Neural crest cell (in vitro differentiated cells): ENCODE data around the gene SCML2. TPM values are rescaled to one million over a fixed set of nuclear protein-coding genes. Genes with fewer than 3 reads are reported as not detected.
A peak's percentile ranks its signal among the peaks of the same experiment; 100 is the strongest.

Source experiments
- DNase-seq: peaks from one replicate; pipeline ENCODE4 v3.0.0; 2021; ENCODE audit warnings: low read depth, mixed read lengths, low spot score
- H3K27ac Mint-ChIP-seq: one replicate; pipeline ENCODE4 v1.8.0; 2021; ENCODE audit warnings: mild to moderate bottlenecking, mixed read lengths; ENCODE audit not compliant: unreplicated experiment
- H3K27me3 Mint-ChIP-seq: 2 replicates; pipeline ENCODE4 v1.8.0; 2021; ENCODE audit warnings: low read depth, mild to moderate bottlenecking, mixed read lengths
- H3K36me3 Mint-ChIP-seq: 2 replicates; pipeline ENCODE4 v1.8.0; 2021; ENCODE audit warnings: low read depth, mild to moderate bottlenecking, mixed read lengths
- H3K4me1 Mint-ChIP-seq: 2 replicates; pipeline ENCODE4 v1.8.0; 2021; ENCODE audit warnings: mixed read lengths
- H3K4me3 Mint-ChIP-seq: one replicate; pipeline ENCODE4 v1.8.0; 2021; ENCODE audit warnings: mild to moderate bottlenecking, mixed read lengths
- H3K9me3 Mint-ChIP-seq: 2 replicates; pipeline ENCODE4 v1.8.0; 2021; ENCODE audit warnings: mixed read lengths
- total RNA-seq: library from RNA; stranded (reverse); gene quantifications from 2 replicates; pipeline ENCODE4 v1.2.1, GENCODE V29; 2021
- TF ChIP-seq, protein P1 (sequence below): fragments of 200-600 bp; sonication (generic); conservative IDR thresholded peaks from 2 replicates; pipeline ENCODE4 v1.5.0; 2021; ENCODE audit warnings: antibody characterized with exemption, mild to moderate bottlenecking

SCML2 gene
- total RNA-seq, 1 donor from 2014 or later = 14.2 TPM

DNA sequence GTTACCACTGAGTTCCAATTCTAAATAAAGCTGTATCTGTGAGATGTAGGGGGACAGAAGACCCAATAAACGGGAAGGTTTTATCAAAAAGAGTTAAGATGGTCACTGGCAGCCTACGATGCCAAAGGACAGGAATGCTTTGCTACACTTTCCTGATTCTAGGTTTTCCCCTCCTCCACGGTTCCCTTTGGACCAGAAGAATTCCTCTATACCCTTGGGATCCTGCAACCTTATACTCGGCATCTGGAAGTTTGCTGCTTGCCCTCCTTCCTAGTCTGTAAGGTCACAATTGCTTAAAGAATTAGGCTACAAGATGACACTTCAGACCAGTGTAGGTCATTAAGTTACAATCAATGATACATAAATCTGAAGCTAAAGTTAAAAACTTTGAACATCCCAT is 64.3 kb downstream of the SCML2 start:
- peaks cover 7% of the 10 kb centered on the region for H3K36me3 Mint-ChIP-seq
- peak overlapping the region; percentile 3 for H3K27ac Mint-ChIP-seq
- no peak for DNase-seq
- TF ChIP-seq, protein P1, sequence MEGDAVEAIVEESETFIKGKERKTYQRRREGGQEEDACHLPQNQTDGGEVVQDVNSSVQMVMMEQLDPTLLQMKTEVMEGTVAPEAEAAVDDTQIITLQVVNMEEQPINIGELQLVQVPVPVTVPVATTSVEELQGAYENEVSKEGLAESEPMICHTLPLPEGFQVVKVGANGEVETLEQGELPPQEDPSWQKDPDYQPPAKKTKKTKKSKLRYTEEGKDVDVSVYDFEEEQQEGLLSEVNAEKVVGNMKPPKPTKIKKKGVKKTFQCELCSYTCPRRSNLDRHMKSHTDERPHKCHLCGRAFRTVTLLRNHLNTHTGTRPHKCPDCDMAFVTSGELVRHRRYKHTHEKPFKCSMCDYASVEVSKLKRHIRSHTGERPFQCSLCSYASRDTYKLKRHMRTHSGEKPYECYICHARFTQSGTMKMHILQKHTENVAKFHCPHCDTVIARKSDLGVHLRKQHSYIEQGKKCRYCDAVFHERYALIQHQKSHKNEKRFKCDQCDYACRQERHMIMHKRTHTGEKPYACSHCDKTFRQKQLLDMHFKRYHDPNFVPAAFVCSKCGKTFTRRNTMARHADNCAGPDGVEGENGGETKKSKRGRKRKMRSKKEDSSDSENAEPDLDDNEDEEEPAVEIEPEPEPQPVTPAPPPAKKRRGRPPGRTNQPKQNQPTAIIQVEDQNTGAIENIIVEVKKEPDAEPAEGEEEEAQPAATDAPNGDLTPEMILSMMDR = no peak
- H3K4me1 Mint-ChIP-seq = peaks cover 36% of the 10 kb centered on the region
- H3K9me3 Mint-ChIP-seq = peaks cover 6% of the 10 kb centered on the region
- H3K4me3 Mint-ChIP-seq = peak overlapping the region; percentile 56
- H3K27me3 Mint-ChIP-seq = no peaks in the 10 kb centered on the region

DNA sequence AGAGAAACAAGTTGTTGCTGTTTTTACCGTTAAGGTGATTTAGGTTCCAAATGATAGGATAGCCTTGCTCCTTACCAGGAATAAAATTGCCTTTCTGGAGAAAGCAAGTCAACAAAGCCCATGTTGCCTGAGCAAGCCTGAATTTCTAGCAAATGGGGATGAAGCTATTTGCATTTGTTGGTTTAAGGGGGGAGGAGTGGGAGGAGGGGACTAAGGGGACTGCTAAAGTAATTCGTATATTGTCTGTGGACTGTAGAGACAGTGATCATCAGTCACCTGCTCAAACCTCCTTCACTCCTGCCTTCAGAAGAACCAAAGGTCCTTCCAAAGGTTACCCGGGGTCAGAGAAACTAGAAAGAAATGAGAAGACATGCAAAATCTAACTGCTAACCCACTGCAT is 65.8 kb downstream of the SCML2 start:
- Mint-ChIP-seq H3K4me1 (peaks cover 35% of the 10 kb centered on the region), H3K36me3 (peaks cover 4% of the 10 kb centered on the region), H3K27ac (no peak overlapping the region), H3K9me3 (peaks cover 3% of the 10 kb centered on the region), H3K27me3 (no peaks in the 10 kb centered on the region), H3K4me3 (peak overlapping the region; percentile 74)
- TF ChIP-seq, protein P1 = no peak
- DNase-seq = no peak

DNA sequence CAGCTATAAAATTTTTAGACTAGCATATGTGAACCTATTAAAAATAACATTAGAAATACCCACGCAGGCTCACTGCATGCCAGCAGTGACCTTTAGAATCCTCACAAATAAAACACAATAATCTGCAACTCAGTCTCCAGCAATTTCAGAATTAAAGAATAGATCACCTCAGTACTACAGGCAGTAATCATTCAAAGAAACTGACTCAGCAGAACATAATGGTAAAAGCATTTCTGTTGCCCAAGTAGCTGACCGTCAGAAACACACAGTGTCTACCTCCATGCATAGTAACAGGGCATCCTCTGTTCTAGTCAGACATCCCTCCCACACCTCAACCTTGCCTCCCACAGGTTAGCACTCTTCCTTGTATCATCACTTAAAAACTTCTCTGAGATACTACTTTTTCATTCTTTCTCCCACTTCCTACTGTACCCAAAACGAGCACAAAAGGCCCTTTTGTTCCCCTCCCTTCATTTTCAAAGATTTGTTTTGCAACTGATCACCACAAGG is 68.1 kb downstream of the SCML2 start:
- Mint-ChIP-seq H3K4me1 (peaks cover 31% of the 10 kb centered on the region), H3K4me3 (no peak overlapping the region), H3K36me3 (peaks cover 14% of the 10 kb centered on the region), H3K9me3 (peaks cover 13% of the 10 kb centered on the region), H3K27ac (no peak overlapping the region), H3K27me3 (no peaks in the 10 kb centered on the region)
- TF ChIP-seq, protein P1 = no peak
- DNase-seq = no peak

DNA sequence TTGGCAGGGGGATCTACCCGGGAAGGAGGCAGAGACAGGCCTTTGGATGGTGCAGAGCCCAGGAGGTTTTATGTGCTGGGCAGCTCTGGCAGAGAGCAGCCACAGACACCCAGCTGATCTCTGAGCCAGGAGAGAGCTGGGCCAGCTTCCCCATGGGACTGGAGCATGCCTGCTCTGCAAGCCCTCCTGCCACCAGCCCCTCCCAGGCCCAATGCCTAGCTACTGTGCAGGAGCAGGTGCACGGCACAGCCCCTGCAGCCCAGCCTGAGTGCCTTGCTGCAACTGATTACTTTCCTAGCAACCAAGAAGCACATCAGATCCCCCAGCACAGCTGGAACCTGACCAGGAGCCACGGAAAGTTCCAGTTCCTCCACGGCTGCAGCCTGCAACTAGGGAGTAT is 76.0 kb downstream of the SCML2 start:
- peaks cover 42% of the 10 kb centered on the region for H3K9me3 Mint-ChIP-seq
- no peak overlapping the region for H3K4me3 Mint-ChIP-seq
- H3K4me1 Mint-ChIP-seq = no peaks in the 10 kb centered on the region
- no peak for DNase-seq
- peaks cover 35% of the 10 kb centered on the region for H3K36me3 Mint-ChIP-seq
- TF ChIP-seq, protein P1 = no peak
- H3K27me3 Mint-ChIP-seq = no peaks in the 10 kb centered on the region
- H3K27ac Mint-ChIP-seq = no peak overlapping the region

DNA sequence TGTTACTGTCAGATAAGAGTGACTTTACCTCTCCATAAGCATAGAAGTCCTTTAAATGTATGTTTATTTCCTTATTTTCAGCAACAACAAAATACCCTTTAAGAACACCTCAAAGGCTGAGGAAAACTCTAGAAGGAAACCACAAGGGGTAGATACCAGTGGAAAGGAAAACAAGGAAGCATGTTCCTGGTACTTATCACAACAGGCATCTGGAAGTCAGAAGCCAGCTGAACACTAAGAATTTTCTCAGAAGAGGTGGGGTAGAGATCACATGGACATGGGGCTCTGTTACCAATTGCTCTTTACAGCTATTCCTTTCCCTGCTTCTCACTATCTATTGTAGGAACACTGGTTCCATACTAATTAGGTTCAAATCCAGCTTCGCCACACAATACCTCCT is 82.3 kb downstream of the SCML2 start:
- Mint-ChIP-seq H3K27ac (no peak overlapping the region), H3K27me3 (no peaks in the 10 kb centered on the region), H3K4me1 (no peaks in the 10 kb centered on the region), H3K36me3 (peaks cover 21% of the 10 kb centered on the region), H3K9me3 (peaks cover 31% of the 10 kb centered on the region), H3K4me3 (no peak overlapping the region)
- no peak for DNase-seq
- TF ChIP-seq, protein P1 = no peak

DNA sequence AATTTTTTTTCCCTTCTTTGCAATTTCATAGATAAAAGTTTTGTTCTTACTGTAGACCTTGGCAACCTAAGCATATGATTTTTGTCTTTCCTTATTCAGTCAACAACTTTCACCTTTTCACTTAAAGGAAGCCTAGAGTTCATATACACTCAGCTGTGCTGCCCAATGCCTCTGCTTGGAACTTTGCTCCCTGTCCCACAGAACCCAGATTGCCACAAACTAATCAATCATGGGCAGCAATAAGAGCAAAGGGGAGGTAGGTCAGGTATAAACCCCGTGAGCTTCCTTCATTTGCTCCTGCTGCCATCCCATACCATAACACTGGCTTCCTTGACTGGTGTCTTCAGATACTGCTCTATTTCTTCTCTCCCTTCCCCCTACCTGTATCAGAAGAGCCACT is 82.8 kb downstream of the SCML2 start:
- H3K4me3 Mint-ChIP-seq = no peak overlapping the region
- peaks cover 21% of the 10 kb centered on the region for H3K36me3 Mint-ChIP-seq
- no peak for DNase-seq
- peaks cover 31% of the 10 kb centered on the region for H3K9me3 Mint-ChIP-seq
- H3K27me3 Mint-ChIP-seq = no peaks in the 10 kb centered on the region
- H3K4me1 Mint-ChIP-seq = no peaks in the 10 kb centered on the region
- no peak overlapping the region for H3K27ac Mint-ChIP-seq
- TF ChIP-seq, protein P1 = no peak
